ENCODE measurements around the gene ATP8B4.

ATP8B4 gene

DNA sequence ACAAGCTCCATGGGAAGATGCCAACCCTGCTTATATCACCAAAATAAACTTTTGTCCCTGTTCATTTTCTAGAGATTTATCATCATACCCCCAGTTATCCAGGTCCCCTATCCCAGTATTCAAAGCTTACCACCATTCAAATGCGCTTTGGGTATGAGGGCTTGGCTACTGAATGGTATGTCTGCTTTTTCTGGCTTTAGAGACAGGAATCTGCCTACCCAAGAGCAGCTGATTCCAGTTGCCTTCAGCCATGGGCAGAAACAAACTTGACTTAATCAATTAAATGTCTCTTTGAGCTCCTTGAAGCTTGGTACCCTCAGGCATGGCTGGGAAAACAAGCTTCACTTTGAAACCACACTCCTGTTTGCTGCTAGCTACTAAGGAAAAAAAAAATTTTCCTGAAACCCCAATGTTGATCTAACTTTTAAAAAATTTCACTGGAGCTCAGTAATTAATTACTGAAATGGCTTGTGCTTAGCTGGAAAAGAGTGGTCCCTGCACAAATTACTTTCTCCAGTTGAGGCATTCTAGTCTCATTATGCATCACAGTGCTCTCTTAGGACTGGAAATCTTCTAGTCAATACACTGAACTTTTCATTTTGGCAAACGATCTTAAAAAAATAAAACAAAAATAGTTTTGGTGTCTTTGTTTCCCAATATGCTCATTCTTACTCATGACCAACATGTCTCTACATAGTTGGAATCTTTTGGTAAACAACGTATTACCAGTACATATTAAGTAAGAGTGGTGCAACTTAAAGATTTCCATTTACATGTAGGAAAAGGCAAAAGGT is 255.4 kb downstream of the ATP8B4 start:
- no peaks in the 10 kb centered on the region for H3K27me3 ChIP-seq (ENCODE audit: control insufficient read depth in 1 of 2, insufficient read depth in 2 of 2, low read length in 2 of 2)
- H3K9me3 ChIP-seq (ENCODE audit: low read length), result no peaks in the 10 kb centered on the region
- H3K36me3 ChIP-seq (ENCODE audit: insufficient read depth, low read length), result no peaks in the 10 kb centered on the region
- peaks cover 9% of the 10 kb centered on the region for H3K4me1 ChIP-seq (ENCODE audit: insufficient read depth, low read length)
- H3K27ac ChIP-seq (ENCODE audit: low read depth, low read length), result no peak overlapping the region
- H3K4me3 ChIP-seq (ENCODE audit: low read depth in 1 of 2, low read length in 2 of 2), result no peak overlapping the region
- no peak overlapping the region for H3K9ac ChIP-seq (ENCODE audit: low read length)

DNA sequence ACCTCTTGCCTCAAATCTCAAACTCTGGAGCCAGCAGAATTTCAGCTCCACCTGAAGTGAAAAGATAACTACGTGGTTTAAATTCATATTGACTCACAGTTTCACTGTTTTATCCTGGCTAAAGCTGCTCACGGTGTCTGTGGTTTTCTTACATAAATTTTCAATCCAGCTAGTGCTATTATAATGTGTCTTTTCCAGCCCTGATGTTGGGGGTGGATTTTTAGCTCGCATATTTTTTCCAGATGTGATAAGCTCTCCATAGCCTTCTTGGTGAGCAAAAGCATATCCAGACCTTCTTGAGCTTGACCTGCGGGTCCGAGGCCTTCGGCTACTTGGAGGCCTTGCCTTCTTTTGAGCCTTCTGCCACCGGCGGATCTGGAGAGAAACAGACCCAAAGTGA is 258.9 kb downstream of the ATP8B4 start:
- Histone ChIP-seq H3K27me3 (ENCODE audit: control insufficient read depth in 1 of 2, insufficient read depth in 2 of 2, low read length in 2 of 2) (no peaks in the 10 kb centered on the region), H3K9me3 (ENCODE audit: low read length) (no peaks in the 10 kb centered on the region), H3K9ac (ENCODE audit: low read length) (no peak overlapping the region), H3K4me3 (ENCODE audit: low read depth in 1 of 2, low read length in 2 of 2) (no peak overlapping the region), H3K36me3 (ENCODE audit: insufficient read depth, low read length) (no peaks in the 10 kb centered on the region), H3K4me1 (ENCODE audit: insufficient read depth, low read length) (peaks cover 9% of the 10 kb centered on the region), H3K27ac (ENCODE audit: low read depth, low read length) (no peak overlapping the region)

DNA sequence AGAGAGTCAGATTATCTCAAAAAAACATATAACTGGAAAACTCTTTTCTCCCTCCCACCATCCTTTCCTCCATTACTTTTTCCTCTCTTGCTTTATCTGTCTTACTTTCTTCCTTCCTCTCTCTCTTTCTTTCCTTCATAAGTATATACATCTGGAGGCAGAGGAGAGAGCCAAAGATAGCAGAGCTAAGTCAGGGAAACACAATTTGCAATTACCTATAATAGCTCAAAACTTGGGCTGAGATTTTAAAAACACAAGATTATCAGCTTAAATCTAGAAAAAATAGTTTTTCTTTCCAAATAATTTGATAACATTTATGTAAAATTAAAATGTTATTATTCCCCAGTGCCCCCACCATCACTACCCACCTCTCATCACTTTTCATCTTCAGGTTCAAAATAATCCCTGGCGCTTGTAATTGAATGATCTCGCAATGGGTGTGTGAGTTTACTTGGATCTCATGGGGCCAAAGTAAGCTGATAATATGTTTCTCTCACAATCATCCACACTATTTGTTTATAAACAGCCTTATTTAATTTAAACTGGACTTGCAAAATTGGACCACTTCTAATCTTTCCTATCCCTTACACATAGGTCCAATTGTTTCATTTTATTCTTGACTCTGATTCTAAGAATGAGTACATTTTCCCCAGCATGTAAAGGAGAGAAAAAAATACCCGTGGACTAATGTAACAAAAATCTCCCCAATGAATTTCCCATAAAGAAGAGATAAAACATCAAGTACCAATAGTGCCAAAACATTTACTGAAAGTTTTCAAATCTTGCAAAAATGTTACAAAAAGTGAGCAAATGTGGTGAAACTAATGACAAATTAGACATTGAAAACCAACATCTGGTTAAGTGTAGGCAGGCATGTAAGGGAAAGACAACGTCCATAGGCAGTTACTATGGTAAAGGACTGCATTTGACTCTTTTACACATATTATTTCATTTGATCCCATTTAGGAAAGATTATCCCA is 261.2 kb downstream of the ATP8B4 start:
- Histone ChIP-seq H3K4me3 (ENCODE audit: low read depth in 1 of 2, low read length in 2 of 2) (no peak overlapping the region), H3K27ac (ENCODE audit: low read depth, low read length) (no peak overlapping the region), H3K36me3 (ENCODE audit: insufficient read depth, low read length) (no peaks in the 10 kb centered on the region), H3K9me3 (ENCODE audit: low read length) (no peaks in the 10 kb centered on the region), H3K27me3 (ENCODE audit: control insufficient read depth in 1 of 2, insufficient read depth in 2 of 2, low read length in 2 of 2) (no peaks in the 10 kb centered on the region), H3K9ac (ENCODE audit: low read length) (no peak overlapping the region), H3K4me1 (ENCODE audit: insufficient read depth, low read length) (peaks cover 9% of the 10 kb centered on the region)

DNA sequence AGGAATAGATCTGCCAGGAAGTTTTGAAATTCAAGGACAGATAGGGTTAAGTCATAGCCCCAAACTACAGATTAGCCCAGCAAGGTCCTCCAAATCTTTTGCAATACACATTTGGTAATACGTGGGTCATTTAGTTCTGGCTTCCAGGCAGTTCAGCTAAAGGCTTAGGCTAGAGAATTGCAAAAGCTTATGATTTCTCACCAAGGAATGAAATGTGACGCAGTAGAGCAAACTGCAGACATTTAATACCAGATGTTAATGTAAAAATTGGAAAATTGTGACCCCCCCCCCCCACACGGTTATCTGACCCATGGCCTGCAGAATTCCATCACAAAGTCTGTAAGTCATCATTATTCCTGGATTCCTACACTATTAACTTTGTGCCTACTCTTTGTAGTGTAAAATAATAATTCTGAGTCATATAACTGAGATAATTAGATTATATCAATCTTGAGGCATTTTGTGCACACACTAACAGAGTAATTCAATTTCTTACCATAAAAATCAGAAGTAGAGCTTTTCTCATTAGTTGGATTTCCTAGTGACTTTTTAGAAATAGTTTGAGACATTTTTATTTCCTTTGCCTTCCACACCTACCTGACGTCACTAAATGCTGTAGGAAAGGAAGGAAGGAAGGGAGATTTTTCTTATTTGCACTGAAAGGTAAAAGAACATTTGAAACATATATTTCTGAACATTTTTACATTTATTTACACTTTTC is 263.0 kb downstream of the ATP8B4 start:
- H3K27me3 ChIP-seq (ENCODE audit: control insufficient read depth in 1 of 2, insufficient read depth in 2 of 2, low read length in 2 of 2), result no peaks in the 10 kb centered on the region
- no peaks in the 10 kb centered on the region for H3K9me3 ChIP-seq (ENCODE audit: low read length)
- peaks cover 9% of the 10 kb centered on the region for H3K4me1 ChIP-seq (ENCODE audit: insufficient read depth, low read length)
- no peak overlapping the region for H3K27ac ChIP-seq (ENCODE audit: low read depth, low read length)
- no peaks in the 10 kb centered on the region for H3K36me3 ChIP-seq (ENCODE audit: insufficient read depth, low read length)
- H3K4me3 ChIP-seq (ENCODE audit: low read depth in 1 of 2, low read length in 2 of 2), result no peak overlapping the region
- no peak overlapping the region for H3K9ac ChIP-seq (ENCODE audit: low read length)

DNA sequence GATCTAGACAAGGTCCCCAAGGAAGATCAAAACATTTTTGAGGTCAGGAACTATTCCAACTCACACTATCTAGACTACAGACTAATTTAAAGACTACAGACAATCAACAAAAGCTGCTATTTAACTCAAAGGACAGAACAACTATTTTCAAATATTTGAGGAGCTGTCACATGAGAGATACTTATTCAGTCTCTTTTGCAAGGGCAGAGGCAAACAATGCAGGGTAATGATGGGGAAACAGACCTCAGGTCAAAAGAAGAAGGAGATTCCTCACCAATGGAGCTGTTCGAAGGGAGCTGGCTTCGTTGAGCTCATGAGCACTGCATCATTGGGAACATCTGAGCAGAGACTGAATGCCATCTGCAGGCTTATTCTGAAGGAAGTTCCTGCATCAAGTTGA is 266.3 kb downstream of the ATP8B4 start:
- Histone ChIP-seq H3K4me3 (ENCODE audit: low read depth in 1 of 2, low read length in 2 of 2) (no peak overlapping the region), H3K27ac (ENCODE audit: low read depth, low read length) (no peak overlapping the region), H3K4me1 (ENCODE audit: insufficient read depth, low read length) (peaks cover 10% of the 10 kb centered on the region), H3K27me3 (ENCODE audit: control insufficient read depth in 1 of 2, insufficient read depth in 2 of 2, low read length in 2 of 2) (no peaks in the 10 kb centered on the region), H3K9me3 (ENCODE audit: low read length) (no peaks in the 10 kb centered on the region), H3K36me3 (ENCODE audit: insufficient read depth, low read length) (no peaks in the 10 kb centered on the region), H3K9ac (ENCODE audit: low read length) (no peak overlapping the region)

DNA sequence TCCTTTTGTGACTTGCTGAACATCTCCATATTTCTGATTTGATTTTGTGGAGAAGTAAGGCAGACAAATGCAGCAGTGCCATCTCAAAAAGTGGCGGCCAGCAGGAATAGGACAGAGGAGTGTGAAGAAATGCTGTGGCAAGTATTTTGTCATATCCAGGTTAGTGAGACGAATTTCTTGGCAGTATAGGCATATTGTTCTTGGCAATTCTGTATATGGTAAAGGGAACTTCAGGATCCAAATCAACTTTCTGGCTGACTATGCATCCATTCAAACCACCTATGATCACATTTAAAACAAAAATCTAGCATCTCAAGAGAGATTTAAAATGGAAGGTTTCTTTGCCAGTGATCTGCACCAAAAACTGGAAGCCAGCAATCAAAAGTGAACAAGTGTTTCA is 270.2 kb downstream of the ATP8B4 start:
- no peak overlapping the region for H3K9ac ChIP-seq (ENCODE audit: low read length)
- no peaks in the 10 kb centered on the region for H3K36me3 ChIP-seq (ENCODE audit: insufficient read depth, low read length)
- H3K4me3 ChIP-seq (ENCODE audit: low read depth in 1 of 2, low read length in 2 of 2), result no peak overlapping the region
- no peaks in the 10 kb centered on the region for H3K9me3 ChIP-seq (ENCODE audit: low read length)
- no peaks in the 10 kb centered on the region for H3K27me3 ChIP-seq (ENCODE audit: control insufficient read depth in 1 of 2, insufficient read depth in 2 of 2, low read length in 2 of 2)
- no peak overlapping the region for H3K27ac ChIP-seq (ENCODE audit: low read depth, low read length)
- peaks cover 16% of the 10 kb centered on the region for H3K4me1 ChIP-seq (ENCODE audit: insufficient read depth, low read length)

DNA sequence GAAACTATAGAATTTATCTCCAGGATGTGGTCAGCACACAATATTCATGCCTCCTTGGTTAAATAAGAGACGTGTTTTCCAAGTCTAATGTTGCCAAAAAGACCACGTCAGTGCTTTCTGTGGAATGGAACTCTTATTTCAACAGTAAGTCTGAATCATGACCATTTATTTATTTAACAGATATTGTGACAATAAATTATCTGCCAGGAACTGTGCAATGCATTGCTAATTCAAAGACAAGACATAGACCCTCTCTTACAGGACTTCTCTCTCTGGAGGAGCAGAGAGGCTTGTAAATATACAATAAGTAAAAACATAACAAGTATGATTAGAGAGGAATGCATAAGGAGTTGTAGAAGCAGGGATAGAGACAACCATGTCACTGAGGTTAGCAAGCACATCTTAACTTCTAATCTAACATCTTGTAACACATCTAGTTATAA is 270.7 kb downstream of the ATP8B4 start:
- H3K4me1 ChIP-seq (ENCODE audit: insufficient read depth, low read length), result peaks cover 16% of the 10 kb centered on the region
- no peak overlapping the region for H3K4me3 ChIP-seq (ENCODE audit: low read depth in 1 of 2, low read length in 2 of 2)

DNA sequence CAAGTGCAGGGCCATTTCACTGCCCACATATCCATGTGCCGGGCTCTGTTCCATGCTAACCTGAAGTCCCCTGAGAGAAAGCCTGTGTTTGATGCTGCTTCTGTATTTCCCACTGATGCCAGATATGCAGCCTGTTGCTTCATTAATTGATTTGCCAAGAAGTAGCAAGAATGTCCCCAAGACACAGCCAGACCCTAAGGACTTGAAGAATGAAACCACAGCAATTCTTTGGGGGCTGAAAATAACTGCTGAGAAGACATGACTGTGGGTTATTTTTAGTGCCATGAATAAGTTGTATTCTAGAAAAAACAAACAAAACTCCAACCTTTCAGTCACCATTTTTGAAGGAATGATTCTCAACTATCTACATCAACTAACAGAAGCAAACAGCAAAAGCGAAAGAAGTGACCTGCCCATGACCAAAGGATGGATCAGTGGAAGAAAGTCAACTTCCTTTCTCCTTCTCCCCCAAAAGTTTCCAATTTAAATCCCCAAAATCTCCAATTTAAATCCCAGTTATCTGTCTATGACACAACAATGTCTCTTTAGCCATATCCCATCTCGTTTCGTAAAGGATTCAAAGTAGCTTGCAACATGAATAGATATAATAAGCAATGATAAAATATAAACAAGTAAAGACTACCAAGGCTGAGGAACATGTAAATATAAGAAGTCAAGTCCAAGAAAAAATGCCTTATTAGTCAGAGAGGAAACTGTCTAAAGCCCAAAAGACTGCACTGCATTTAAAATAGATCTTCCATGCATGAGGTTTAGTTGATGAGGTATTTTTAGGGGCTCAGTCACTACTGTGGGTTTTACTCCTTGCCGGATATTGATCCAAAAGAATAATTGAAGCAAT is 271.4 kb downstream of the ATP8B4 start:
- H3K4me1 ChIP-seq (ENCODE audit: insufficient read depth, low read length), result peaks cover 16% of the 10 kb centered on the region
- no peaks in the 10 kb centered on the region for H3K36me3 ChIP-seq (ENCODE audit: insufficient read depth, low read length)
- no peaks in the 10 kb centered on the region for H3K9me3 ChIP-seq (ENCODE audit: low read length)
- H3K4me3 ChIP-seq (ENCODE audit: low read depth in 1 of 2, low read length in 2 of 2), result no peak overlapping the region
- no peak overlapping the region for H3K9ac ChIP-seq (ENCODE audit: low read length)
- H3K27ac ChIP-seq (ENCODE audit: low read depth, low read length), result peak overlapping the region; percentile 41
- H3K27me3 ChIP-seq (ENCODE audit: control insufficient read depth in 1 of 2, insufficient read depth in 2 of 2, low read length in 2 of 2), result no peaks in the 10 kb centered on the region

More for the DNA sequence above, 270.7 kb downstream of the ATP8B4 start:
- H3K9ac ChIP-seq (ENCODE audit: low read length), result no peak overlapping the region
- H3K36me3 ChIP-seq (ENCODE audit: insufficient read depth, low read length), result no peaks in the 10 kb centered on the region
- no peaks in the 10 kb centered on the region for H3K27me3 ChIP-seq (ENCODE audit: control insufficient read depth in 1 of 2, insufficient read depth in 2 of 2, low read length in 2 of 2)
- no peaks in the 10 kb centered on the region for H3K9me3 ChIP-seq (ENCODE audit: low read length)
- H3K27ac ChIP-seq (ENCODE audit: low read depth, low read length), result peak overlapping the region; percentile 41

DNA sequence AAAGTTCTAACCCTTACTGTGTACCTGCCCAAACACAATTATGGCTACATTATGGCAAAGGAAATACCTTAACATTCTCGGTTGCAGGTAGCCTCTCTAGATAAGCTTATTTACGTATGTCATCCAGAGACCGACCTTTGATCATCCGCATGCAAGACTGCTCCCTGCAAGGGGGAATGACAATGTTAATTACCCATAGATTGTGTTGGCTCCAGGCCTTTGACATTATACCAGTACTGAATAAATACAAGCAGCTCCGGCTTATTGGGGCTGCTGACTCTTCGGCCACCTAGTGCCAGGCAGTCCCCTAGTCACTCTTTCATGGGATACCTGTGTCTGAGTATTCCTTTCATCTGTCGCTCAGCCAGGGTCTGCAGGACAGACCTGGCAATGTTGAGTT is 274.6 kb downstream of the ATP8B4 start:
- Histone ChIP-seq H3K36me3 (ENCODE audit: insufficient read depth, low read length) (no peaks in the 10 kb centered on the region), H3K27ac (ENCODE audit: low read depth, low read length) (no peak overlapping the region), H3K9ac (ENCODE audit: low read length) (no peak overlapping the region), H3K9me3 (ENCODE audit: low read length) (no peaks in the 10 kb centered on the region), H3K27me3 (ENCODE audit: control insufficient read depth in 1 of 2, insufficient read depth in 2 of 2, low read length in 2 of 2) (no peaks in the 10 kb centered on the region), H3K4me3 (ENCODE audit: low read depth in 1 of 2, low read length in 2 of 2) (no peak overlapping the region), H3K4me1 (ENCODE audit: insufficient read depth, low read length) (peaks cover 16% of the 10 kb centered on the region)

DNA sequence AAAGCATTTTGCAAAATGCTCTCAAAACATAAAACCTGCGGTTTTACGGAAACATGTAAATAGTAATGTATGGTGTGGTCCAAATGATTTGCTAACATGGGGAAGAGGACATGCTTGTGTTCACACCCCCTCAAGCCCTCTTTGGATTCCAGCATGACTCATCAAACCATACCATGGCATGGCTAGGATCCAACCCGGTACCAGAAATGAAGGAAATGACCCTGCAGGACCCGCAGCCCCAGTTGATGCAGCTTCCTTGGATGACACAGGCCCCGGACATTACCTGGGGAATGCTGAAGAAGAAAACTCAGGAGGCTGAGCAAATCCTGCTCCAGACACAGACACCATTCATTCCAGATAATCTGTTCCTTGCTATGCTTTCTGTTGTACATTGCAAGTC is 275.3 kb downstream of the ATP8B4 start:
- peaks cover 16% of the 10 kb centered on the region for H3K4me1 ChIP-seq (ENCODE audit: insufficient read depth, low read length)
- no peaks in the 10 kb centered on the region for H3K27me3 ChIP-seq (ENCODE audit: control insufficient read depth in 1 of 2, insufficient read depth in 2 of 2, low read length in 2 of 2)
- H3K27ac ChIP-seq (ENCODE audit: low read depth, low read length), result no peak overlapping the region
- H3K9ac ChIP-seq (ENCODE audit: low read length), result no peak overlapping the region
- H3K9me3 ChIP-seq (ENCODE audit: low read length), result no peaks in the 10 kb centered on the region
- H3K4me3 ChIP-seq (ENCODE audit: low read depth in 1 of 2, low read length in 2 of 2), result no peak overlapping the region
- no peaks in the 10 kb centered on the region for H3K36me3 ChIP-seq (ENCODE audit: insufficient read depth, low read length)
